Left lung (tissue), 10 donors: Measurements from ENCODE around the gene CDK14. TPM values are rescaled to one million over a fixed set of nuclear protein-coding genes. Genes with fewer than 3 reads are reported as not detected.

ENCODE experiments used
- ATAC-seq: fragments of 200-7000 bp; cut with Tn5 transposase; one replicate; pipeline ENCODE4 v1.9.1; 2020; ENCODE audit warnings: moderate library complexity
- DNase-seq, 4 donors: peaks; one replicate each; pipeline ENCODE4 v3.0.0-alpha.2; 2013 to 2020
- H3K27ac ChIP-seq, 2 donors: fragments of 200-600 bp; sonication (generic) in 1 of 2; one replicate each; pipeline versions ENCODE4 v1.5.0 to v1.8.0; 2020 to 2021
- H3K27me3 ChIP-seq, 2 donors: fragments of 200-600 bp; sonication (generic) in 1 of 2; one replicate each; pipeline versions ENCODE4 v1.5.0 to v1.8.0; 2020 to 2021
- H3K36me3 ChIP-seq, 2 donors: fragments of 200-600 bp; sonication (generic) in 1 of 2; one replicate each; pipeline versions ENCODE4 v1.5.0 to v1.8.0; 2020 to 2021
- H3K4me1 ChIP-seq, 2 donors: fragments of 200-600 bp; one replicate each; pipeline ENCODE4 v1.8.0; 2021
- H3K4me3 ChIP-seq, 2 donors: fragments of 200-600 bp; sonication (generic) in 1 of 2; one replicate each; pipeline versions ENCODE4 v1.5.0 to v1.8.0; 2020 to 2021; ENCODE audit warnings: mild to moderate bottlenecking in 1 of 2
- H3K9me3 ChIP-seq, 2 donors: fragments of 200-600 bp; sonication (generic) in 1 of 2; one replicate each; pipeline versions ENCODE4 v1.5.0 to v1.8.0; 2020 to 2021
- CTCF ChIP-seq, 2 donors: fragments of 200-600 bp; sonication (generic) in 1 of 2; IDR thresholded peaks; one replicate each; pipeline versions ENCODE4 v1.5.0 to v1.8.0; 2021; ENCODE audit warnings: antibody characterized with exemption in 2 of 2
- intact Hi-C, 2 donors: fragments of 100-400 bp; cut with DNase I; formaldehyde crosslinking; loops; one replicate each; pipeline versions ENCODE4 v1.11.2 to v1.14.2; 2022
- polyA plus RNA-seq, 6 donors: library from polyadenylated mRNA; unstranded; fragments of 120-200 nt; gene quantifications; one replicate each; pipeline ENCODE4 v1.2.1, GENCODE V29; 2013; ENCODE audit not compliant: insufficient read length in 6 of 6
- total RNA-seq, 2 donors: library from RNA; stranded (reverse); fragmentation: NEBNext Ultra II Directional; extraction: Animal tissue kit (Norgen Biotek cat#: 25700); gene quantifications; one replicate each; pipeline ENCODE4 v1.2.1, GENCODE V29; 2021
- donor health status: DM: no; HTN: yes; CAD: no.
- donor health status: DM: no; HTN: no; CAD: no.

The CDK14 gene
- total and polyA plus RNA-seq, 8 donors = 24.1 to 45.1 (median 30.0) TPM

- H3K4me3 ChIP-seq = no peak overlapping the region
- H3K4me1 ChIP-seq = peaks cover 0 to 6% of the 10 kb centered on the region in 2 donors
- no peaks in the 10 kb centered on the region for H3K36me3 ChIP-seq
- no peak overlapping the region for H3K27ac ChIP-seq
- intact Hi-C loops = no loop called here
- no peaks in the 10 kb centered on the region for H3K27me3 ChIP-seq
- peaks cover 0 to 2% of the 10 kb centered on the region in 2 donors for H3K9me3 ChIP-seq
- no peak for TF ChIP-seq CTCF (IDR thresholded peaks at IDR 0.05)
- ATAC-seq (no peak), DNase-seq (no peak)
Observed at GRCh38 chr7:91055219-91055618, 459.1 kb downstream of the CDK14 start.

- ATAC-seq = peak; percentile 21
- Histone ChIP-seq H3K9me3 (no peaks in the 10 kb centered on the region), H3K4me1 (no peaks in the 10 kb centered on the region), H3K4me3 (no peak overlapping the region), H3K27ac (no peak overlapping the region), H3K36me3 (no peaks in the 10 kb centered on the region), H3K27me3 (no peaks in the 10 kb centered on the region)
- no peak for TF ChIP-seq CTCF (IDR thresholded peaks at IDR 0.05)
- no peak for DNase-seq
- intact Hi-C loops = no loop called here
Observed at GRCh38 chr7:91062713-91063112, 466.6 kb downstream of the CDK14 start.

- Histone ChIP-seq H3K9me3 (no peaks in the 10 kb centered on the region), H3K4me3 (no peak overlapping the region), H3K4me1 (no peaks in the 10 kb centered on the region), H3K27ac (no peak overlapping the region), H3K27me3 (no peaks in the 10 kb centered on the region), H3K36me3 (no peaks in the 10 kb centered on the region)
- no peak for ATAC-seq
- no peak for TF ChIP-seq CTCF (IDR thresholded peaks at IDR 0.05)
- no peak for DNase-seq
- intact Hi-C loops = no loop called here
Observed at GRCh38 chr7:91064052-91064451, 467.9 kb downstream of the CDK14 start.

GRCh38 chr7:91064938-91065337 lies 468.8 kb downstream of the CDK14 start:
- no peak for TF ChIP-seq CTCF (IDR thresholded peaks at IDR 0.05)
- intact Hi-C loops = no loop called here
- ATAC-seq (no peak), DNase-seq (no peak)
- Histone ChIP-seq H3K9me3 (no peaks in the 10 kb centered on the region), H3K4me1 (no peaks in the 10 kb centered on the region), H3K27me3 (no peaks in the 10 kb centered on the region), H3K4me3 (no peak overlapping the region), H3K36me3 (no peaks in the 10 kb centered on the region), H3K27ac (no peak overlapping the region)

- ATAC-seq = no peak
- Histone ChIP-seq H3K27me3 (no peaks in the 10 kb centered on the region), H3K27ac (no peak overlapping the region), H3K36me3 (no peaks in the 10 kb centered on the region), H3K9me3 (no peaks in the 10 kb centered on the region), H3K4me1 (no peaks in the 10 kb centered on the region), H3K4me3 (no peak overlapping the region)
- no peak for TF ChIP-seq CTCF (IDR thresholded peaks at IDR 0.05)
- no peak for DNase-seq
- intact Hi-C loops = no loop called here
Observed at GRCh38 chr7:91066627-91067026, 470.5 kb downstream of the CDK14 start.
